Activated naive CD4-positive, alpha-beta T cell treated with anti-CD3 and anti-CD28 coated beads for 36 hours (primary cell): ENCODE data around the gene PNMA8A. TPM values are rescaled to one million over a fixed set of nuclear protein-coding genes. Genes with fewer than 3 reads are reported as not detected.

ENCODE experiments used
- total RNA-seq, 2 experiments: library from RNA; stranded (reverse); gene quantifications; one replicate each; pipeline ENCODE4 v1.2.3, GENCODE V29; 2021

PNMA8A gene
- total RNA-seq, 2 experiments from 2014 or later: 1.1 to 1.5 TPM

Other genes with a start within 250 kb of the PNMA8A start
- not detected for gene IGFL1, start 241.8 kb downstream of the PNMA8A start, total RNA-seq
- gene HIF3A, start 174.5 kb downstream of the PNMA8A start, total RNA-seq: not detected
- 10 to 100 TPM; 87.4 to 89.2 TPM for gene PPP5C, start 124.5 kb downstream of the PNMA8A start, total RNA-seq
- not detected for gene CCDC8, start 58.0 kb downstream of the PNMA8A start, total RNA-seq
- not detected for gene PNMA8C, start 42.6 kb downstream of the PNMA8A start, total RNA-seq
- under 1 TPM; 0.35 to 0.52 TPM for gene PNMA8B, start 24.3 kb upstream of the PNMA8A start, total RNA-seq
- gene CALM3, start 129.8 kb upstream of the PNMA8A start, total RNA-seq: 100 to 1,000 TPM; 482 to 500 TPM
- 10 to 100 TPM; 16.3 to 17.2 TPM for gene PTGIR, start 153.5 kb upstream of the PNMA8A start, total RNA-seq
- 1 to 10 TPM; 7.1 to 8.1 TPM for gene GNG8, start 164.6 kb upstream of the PNMA8A start, total RNA-seq
- gene DACT3, start 189.6 kb upstream of the PNMA8A start, total RNA-seq: 1 to 10 TPM; 2.4 to 3.0 TPM
- 10 to 100 TPM; 62.2 to 62.3 TPM for gene PRKD2, start 245.6 kb upstream of the PNMA8A start, total RNA-seq